ENCODE data around the gene METTL25B.

Gene METTL25B

DNA sequence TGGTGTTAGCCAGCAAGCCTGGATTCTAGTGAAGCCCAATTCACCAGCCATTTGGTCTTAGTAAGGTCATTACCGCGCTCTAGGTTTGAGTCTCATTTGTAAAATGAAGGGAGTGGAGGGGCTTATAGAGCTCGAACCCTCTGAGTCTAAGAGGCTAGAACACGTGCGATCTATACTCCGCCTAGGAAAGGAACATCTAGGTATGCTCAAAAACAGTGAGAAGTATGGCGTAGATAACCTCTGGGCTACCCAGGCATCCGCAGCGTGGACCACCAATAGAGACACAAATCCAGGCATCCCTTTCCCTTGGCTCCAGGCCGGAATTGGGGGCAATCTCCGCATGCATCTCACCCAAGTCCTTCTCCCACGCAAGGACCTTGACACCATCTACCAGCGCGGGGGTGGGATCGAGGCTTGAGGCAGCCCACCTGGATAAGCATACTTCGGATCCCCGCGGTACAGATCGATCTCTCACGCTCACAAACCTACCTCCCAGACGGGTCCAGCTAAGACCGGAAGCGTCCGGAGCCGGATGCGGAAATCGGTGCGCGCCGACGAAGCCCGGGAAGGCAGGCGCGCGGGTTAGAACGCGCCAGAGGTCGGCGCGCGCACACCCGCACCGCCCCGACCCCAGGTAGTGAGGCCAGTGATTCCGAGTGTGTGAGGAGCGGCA lies at the start of gene METTL25B:
TSS of gene METTL25B (plus strand) at position 544 of the 673 bp plus-strand sequence. CDS start 636 bp downstream, outside the sequence.
- peak; percentile 65 for DNase-seq (ENCODE audit: low read depth)

DNA sequence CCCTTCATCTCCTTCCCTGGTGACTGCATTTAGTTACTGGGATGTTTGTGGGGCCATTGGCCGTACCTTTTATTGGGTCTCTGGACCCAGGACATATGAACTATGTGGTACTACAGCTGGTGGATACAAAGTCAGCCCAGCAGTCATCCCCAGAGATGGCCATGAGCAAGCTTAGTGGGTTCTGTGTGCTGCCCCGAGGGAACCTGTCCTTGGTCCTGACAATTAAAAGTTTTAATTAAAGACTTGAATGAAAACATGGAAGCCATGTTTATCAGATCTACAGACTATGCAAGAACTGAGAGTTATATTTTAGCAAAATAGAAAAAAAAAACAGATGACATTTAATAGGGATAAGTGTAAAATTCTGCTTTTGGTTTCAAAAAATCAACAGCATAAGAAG lies 48.2 kb upstream of the METTL25B start:
- DNase-seq (ENCODE audit: low read depth), result no peak

DNA sequence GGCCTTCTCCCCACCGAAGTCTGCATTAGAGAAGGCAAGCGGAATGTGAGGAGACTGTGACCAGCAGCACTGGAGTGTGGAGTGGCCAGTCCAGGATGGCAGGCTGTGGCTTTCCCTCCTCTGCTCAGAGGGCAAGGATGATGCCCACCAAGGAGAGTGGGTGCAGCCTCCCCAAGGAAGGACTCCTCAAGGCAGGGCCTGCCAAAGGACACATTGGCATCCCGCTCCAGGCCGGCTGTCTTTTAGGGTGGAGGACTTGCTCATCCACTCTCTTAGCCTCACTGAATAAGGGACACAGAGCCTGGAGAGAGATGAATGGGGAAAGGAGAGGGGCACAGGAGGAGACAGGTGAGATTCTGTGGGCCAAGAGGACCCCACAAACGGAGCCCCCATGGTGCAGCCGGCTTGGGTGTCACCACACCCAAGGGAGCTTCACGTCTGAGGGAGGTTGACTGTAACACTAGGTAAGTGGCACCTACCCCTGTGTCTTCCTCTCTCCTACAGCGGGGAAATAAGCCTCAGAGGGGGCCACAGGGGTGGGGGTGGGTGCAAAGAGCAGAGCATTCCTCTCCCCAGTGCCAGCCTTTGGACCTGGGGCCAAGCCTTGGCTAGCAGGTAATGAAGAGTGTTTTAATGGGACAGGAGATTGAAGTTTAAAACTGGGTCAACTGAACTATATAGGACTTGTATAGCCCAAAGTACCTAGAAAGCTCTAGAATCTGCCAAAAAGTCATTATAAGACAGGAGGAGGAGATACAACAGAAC lies 46.9 kb upstream of the METTL25B start:
- no peak for DNase-seq (ENCODE audit: low read depth)

DNA sequence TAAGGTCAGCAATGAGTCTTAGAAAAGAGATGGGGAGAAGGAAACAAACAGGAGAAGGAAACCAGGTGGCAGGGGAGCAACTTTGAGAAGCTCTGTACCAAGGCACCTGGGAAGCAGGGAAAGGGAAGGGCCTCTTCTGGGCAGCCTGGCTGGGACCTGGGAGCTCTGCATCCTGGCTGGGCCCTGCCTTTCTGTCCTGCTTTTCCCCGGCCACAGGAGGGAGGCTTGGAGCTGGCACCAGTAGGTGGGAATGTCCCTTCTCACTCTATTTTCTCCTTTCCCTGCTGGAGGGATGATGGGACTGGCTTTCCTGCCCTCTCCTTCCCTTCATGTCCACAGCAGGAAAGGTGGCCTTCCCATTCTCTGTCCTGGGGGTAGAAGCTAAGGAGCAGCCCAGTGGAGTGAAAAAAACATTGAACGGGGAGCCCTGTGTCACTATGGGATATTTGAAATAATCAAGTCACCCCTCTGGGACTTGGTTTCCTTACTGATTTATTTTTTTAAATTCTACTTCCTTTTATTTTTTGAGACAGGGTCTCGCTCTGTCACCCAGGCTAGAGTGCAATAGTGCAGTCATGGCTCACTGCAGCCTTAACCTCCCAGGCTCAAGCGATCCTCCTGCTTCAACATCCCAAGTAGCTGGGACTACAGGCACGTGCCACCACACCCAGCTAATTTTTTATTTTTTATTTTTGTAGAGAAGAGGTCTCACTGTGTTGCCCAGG lies 45.9 kb upstream of the METTL25B start:
- no peak for DNase-seq (ENCODE audit: low read depth)

DNA sequence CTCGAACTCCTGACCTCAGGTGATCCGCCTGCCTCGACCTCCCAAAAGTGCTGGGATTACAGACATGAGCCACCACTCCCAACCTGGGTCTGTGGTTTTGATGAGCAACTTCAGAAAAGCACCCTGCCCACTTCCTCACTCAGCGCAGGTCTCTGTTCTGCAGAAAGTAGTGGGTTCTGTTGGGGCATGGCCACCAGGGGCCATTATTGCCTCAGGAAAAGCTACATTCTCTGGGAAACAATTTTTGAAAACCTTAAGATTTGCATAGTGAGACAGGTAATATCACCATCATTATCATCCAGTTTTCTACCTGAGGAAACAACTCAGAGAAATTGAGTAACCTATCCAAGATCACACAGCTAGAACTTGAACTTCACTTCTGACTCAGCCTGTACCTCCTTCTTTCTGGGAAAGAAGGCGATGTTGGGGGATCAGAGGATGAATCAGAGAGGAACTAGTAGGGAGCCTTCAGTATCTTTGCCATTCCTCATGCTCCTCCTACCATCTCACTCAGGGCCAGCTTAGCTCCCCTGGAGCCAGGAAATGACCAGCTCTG lies 44.0 kb upstream of the METTL25B start:
- DNase-seq (ENCODE audit: low read depth), result no peak

DNA sequence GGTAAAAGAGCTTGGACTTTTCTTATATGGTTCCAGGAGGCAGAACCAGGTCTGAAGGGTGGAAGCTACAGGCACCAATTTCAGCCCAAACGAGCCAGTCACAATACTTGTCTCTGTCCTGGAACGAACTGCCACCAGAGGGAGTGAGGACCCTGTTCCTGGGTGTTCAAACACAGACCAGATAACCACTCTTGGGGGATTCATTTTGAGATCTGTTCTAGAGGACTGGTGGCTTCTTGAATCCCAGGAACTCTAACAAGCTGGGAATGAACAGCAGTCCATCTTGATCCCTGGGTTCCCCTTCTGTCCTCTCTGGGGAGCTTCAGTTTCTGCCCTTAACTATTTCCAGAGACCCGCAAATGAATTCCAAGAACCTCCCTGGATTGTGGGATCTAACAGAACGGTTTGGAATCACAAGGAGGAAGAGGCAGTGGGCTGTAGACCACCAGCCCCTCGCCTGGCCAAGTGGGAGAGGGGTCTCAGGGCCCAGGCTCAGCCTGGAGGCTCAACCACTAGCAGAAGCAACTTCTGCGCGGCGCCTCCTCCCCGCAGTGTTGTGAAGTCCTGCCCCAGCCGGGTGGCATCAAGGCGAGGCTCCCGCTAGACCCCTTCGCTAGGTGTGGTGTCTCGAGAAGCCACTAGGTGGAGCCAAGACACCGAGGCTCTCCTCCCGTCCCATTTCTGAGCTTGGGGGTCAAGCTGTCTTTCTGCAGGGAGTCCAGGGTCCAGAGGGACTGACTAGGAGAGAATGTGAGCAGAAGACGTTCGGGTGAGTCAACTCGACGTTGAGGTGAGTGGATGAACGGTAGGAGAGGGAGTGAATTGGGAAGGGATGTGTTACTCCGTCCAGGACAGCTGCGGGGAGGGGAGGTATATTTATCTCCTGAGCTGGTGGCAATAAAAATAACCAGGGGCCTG lies 39.0 kb upstream of the METTL25B start:
- peak; percentile 60 for DNase-seq (ENCODE audit: low read depth)

DNA sequence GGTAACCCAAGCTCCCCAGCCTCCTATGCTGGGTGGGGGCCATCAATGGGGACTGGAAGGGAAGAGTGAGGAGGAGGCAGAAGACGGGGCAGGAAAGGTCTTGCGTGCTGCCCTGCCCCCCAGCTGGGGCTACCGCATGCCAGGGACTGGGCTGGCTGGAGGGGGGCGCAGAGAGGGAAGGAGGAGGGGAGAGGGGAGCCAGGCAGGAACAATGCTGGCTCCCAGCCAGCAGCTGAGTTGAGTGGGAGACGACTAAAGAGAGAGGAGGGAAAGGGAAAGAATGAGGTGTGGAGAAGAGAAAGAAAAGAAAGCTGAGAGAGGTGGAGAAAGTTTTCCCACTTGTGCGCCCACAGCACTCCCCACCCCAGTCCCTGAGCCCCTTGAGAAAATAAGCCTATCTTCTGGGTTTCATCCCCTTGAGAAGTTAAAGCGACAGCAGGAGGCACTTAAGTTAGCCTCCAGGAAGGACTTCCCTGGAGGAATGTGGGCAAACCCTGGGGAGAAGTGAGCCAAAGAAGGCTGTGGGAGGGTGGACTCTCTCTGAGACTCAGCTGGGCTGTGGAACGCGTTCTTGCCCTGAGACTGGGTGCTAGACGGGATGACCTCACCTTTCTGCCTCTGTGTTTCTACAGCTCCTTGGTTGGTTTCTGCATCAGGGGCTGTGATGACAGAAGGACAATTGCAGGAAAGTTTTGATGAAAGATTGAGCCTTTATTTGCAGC lies 38.2 kb upstream of the METTL25B start:
- no peak for DNase-seq (ENCODE audit: low read depth)

DNA sequence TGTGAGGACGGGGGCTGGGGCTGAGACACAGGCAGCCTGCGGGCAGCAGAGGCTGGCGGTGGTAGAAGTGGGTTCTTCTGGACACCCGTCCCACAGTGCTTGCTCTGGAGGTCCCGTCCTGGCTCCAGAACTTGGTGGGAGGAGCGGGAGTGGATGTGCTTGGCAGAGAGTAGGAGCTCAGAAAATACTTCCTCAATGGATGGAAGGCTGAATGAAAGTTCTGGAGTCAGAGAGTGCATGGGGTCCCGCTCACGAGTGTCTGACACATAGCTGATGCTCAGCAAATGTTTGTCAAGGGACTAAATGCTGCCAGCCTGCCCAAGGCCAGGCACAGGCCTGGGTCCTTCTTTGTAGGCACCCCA lies 37.6 kb upstream of the METTL25B start:
- DNase-seq (ENCODE audit: low read depth), result no peak

DNA sequence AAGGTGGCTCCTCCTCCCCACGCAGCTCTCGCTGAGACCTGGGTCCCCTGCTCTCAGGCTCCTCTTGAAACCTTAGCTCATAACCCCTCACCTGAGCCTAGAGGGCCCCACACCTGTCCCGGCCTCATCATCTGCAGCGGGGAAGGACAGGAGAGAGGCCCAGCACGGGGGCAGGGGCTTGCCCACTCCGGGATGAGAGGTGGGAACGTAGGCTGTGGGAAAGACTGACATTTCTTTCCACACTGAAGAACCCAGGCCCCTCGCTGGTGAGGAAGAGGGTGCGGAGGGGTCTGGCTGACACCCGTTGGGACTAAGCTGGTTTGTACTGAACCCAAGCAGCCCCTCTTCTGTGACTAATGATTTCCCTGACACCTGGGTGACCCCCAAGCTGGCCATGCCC lies 37.1 kb upstream of the METTL25B start:
- no peak for DNase-seq (ENCODE audit: low read depth)

DNA sequence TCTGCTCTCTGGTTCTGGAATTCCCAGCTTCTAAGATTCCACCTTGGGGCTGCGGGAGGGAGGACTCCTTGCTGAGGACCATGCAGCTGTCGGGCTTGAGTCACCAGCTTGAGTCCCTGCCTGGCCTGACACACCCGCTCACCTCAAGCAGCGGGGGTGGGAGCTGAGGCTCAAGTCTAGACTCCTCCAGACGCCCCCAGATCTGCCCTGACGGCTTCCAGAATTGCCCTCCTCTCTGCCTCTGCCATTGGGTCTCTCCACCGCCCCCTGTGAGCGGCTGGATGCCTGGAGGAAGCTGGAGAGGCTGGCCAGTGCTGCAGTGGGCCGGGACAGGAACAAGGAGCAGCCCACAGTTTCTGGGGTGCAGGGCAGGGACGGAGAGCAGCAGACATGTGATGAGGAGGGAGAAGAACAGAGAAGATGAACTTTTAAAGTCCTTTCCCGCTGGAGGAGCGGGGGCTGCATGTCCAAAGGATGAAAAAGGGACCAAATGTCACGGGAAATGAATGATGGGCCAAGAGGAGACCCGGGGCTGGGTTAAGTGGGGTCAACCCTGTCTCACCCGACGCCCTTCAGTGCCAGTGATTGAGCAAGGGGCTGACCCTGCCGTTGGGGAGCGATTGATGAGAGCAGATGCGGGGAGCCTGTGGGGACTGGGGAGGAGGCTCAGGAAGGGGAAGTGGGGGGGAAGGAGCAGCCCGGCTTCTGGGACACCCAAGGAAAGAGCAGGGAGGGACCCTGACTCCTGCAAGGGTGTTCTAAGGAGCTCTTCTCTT lies 36.4 kb upstream of the METTL25B start:
- no peak for DNase-seq (ENCODE audit: low read depth)

DNA sequence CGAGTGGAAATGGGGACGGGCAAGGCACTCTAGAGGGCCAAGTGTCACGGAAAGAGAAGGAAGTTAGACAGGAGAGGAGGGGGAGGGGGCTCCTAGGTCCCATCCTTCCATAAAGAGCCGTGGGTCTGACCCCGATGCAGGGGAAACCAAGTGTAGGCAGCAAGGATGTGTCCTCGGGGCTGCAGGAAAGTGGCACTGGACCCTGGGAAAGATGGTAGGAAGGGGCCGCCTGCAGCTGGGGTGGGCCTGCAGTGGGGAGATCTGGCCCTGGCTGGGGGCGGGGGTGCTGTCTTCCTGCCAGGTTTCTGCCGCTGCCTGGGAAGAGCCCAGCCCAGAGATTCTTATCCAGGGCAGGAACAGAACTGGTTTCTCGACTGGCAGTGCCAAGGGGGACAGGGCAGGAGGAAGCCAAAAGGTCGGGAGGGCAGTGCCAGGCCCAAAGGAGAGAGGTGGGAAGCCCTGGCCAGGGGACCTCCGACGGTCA lies 35.8 kb upstream of the METTL25B start:
- DNase-seq (ENCODE audit: low read depth), result no peak

DNA sequence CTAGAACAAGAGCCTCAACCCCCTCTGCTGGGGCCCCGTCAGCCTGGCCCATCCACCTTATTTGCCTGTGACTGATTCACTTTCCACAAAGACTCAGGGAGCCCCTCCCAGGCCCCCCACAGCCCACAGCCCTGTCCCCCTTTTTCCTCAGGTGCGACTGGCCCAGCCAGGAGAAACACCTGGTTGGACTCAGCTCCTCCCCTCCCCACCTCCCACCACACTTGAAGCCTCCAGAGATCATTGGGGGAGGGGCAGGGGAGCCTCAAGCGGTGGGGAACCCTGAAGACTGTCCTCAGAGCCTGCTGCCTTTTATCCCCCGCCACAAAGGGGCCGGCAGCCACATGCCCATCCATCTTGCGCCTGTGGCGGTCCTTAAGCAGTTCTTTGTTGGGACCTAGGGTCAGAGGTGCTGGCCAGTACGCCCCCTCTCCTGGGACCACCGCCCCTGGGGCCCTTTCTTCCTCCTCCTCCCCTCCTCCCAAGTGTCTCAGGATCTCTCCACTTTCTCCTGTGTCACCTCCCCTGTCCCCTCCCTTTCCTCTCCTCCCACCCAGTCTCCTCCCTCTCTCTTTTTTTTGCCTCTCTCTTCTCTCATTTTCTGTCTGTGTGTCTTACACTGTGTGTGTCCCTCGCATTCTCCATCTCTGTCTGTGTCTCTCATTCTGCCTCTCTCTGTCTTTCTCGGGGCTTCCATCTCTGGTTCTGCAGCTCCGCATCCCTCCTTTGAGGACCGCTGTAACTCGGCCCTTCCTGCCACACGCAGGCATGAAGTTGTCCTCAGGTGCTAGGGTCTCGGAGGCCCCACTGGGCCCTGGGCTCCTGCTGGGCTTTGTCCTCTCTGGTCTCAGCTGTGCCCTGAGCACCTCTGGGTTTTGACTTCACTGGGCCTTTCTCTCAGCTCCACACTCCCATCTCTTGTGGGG lies 35.1 kb upstream of the METTL25B start:
- no peak for DNase-seq (ENCODE audit: low read depth)

DNA sequence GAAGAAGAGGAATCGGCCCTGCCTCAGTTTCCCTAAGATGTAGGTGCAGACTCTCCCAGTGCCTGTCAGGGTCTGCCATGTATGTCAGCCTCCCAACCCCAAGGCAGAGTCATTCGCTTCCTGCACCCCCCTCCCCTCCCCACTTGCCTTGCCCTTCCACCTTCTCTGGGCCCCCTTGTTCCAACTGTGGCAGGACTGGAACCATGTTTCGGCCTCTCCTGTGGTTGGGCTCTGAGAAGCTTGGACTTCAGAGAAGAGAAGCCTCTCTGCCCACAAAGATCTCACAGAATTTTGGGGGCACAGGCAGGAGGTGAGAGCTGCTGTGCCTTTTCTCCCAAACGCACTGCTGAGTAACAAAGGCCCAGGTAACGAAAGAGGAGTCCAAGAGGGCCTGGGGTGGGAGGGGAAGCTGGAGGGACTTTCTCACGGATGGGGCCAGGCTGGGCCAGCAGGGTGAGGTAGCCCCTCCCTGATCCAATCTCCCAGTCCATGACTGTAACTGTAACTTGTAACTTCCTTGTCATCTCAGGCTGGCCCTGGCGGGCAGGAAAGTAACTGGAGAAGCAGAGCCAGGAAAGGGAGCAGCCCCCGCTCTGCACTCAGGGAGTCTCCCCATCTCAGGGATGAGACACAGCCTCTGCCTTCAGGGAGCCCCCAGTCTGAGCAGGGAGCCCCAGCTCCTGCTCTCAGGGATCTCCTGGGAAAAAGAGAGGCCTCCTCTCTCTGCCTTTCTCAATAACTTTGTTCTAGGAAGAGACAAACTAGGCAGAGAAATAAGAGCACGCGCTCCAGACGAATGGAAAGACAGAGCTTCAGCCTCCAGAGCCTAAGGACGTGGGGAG lies 34.2 kb upstream of the METTL25B start:
- DNase-seq (ENCODE audit: low read depth), result no peak

DNA sequence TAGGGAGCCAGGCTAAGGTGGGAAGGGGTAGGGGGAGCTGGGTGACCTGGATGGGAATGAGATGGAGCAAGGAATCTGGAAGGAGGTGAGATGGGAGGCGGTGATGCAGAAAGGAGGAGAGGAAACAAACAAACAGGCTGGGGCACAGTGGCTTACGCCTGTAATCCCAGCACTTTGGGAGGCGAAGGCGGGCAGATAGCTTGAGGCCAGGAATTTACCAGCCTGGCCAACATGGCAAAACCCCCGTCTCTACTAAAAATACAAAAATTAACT lies 33.6 kb upstream of the METTL25B start:
- DNase-seq (ENCODE audit: low read depth), result no peak

DNA sequence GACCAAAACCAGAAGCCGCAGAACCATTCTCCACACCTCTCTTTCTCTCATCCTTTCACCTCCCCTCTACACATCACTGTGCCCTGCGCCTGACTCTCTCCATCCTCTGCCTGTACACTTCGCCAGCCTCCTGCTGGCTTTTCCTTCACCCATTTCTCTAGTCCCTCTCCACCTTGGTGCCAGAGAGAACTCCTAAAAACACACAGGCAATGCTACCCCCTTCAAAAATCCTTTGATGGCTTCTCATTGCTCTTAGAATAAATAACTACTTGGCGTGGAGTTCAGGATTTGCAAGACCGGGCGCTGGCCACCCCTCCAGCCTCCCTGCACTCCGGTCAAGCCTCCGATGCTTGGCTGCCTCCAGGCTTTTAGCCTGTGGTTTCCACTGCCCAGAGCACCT lies 31.5 kb upstream of the METTL25B start:
- DNase-seq (ENCODE audit: low read depth), result no peak

DNA sequence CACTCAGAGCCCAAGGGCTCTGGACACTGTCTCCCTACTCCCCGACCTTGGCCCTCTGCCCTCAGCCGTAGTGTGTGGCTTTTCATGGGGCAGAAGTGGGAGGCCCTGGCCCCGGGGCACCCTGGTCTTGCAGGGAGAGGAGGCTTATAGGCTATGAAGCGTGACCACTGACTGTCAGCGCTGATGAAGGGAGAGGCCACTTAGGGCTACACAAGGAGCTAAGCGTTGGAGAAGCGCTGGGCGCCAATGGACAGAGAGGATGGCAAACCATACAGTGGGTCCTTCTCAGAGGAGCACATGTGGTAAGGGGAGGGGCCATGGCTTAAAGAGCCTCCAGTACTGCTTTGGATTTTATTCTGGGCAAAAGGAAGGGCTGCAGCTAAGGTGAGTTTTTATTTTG lies 30.8 kb upstream of the METTL25B start:
- DNase-seq (ENCODE audit: low read depth), result no peak

DNA sequence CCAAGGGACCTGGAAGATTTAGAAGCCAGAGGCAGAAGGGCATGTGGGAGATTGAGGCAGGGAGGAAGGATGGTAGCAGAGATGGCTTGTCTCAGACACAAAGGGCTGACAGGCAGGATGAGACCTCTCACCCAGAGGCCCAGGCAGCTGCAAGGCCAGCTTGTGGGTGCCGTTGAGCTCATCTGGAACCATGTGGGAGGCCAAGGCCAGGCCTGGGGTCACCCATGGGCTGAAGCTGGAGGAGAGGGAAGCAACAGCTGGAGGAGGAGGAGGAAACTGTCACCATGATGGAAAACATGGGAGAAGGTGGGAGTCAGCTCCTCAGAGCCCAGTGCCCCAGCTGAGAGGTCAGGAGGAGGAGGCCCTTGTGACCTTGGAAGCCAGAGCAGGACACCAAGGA lies 29.3 kb upstream of the METTL25B start:
- DNase-seq (ENCODE audit: low read depth), result no peak
